ENCODE measurements around the gene DIAPH1.
A peak's percentile ranks its signal among the peaks of the same experiment; 100 is the strongest.

DIAPH1 gene

GRCh38 chr5:141483902-141484301 is 134.9 kb downstream of the DIAPH1 start:
- no peak for DNase-seq (ENCODE audit: low spot score)

GRCh38 chr5:141479776-141480175 is 139.0 kb downstream of the DIAPH1 start:
- no peak for DNase-seq (ENCODE audit: low spot score)

GRCh38 chr5:141478321-141478945 is 140.4 kb downstream of the DIAPH1 start:
- no peak for DNase-seq (ENCODE audit: low spot score)

- DNase-seq (ENCODE audit: low spot score): no peak
Measured at GRCh38 chr5:141477815-141478214, 141.0 kb downstream of the DIAPH1 start.

- DNase-seq (ENCODE audit: low spot score): no peak
Measured at GRCh38 chr5:141477044-141477575, 141.7 kb downstream of the DIAPH1 start.

- no peak for DNase-seq (ENCODE audit: low spot score)
Measured at GRCh38 chr5:141476132-141476911, 142.5 kb downstream of the DIAPH1 start.

- peak; percentile 71 for DNase-seq (ENCODE audit: low spot score)
Measured at GRCh38 chr5:141475625-141476131, 143.1 kb downstream of the DIAPH1 start, which contains the start of gene PCDHGC3. Gene PCDHGC3 (plus strand): TSS chr5:141475966. CDS start chr5:141476117, 151 bp downstream.

GRCh38 chr5:141465351-141465750 is 153.4 kb downstream of the DIAPH1 start:
- no peak for DNase-seq (ENCODE audit: low spot score)
